Adrenal gland (tissue), 12 donors: ENCODE measurements around the gene SCO2. TPM values are rescaled to one million over a fixed set of nuclear protein-coding genes. Genes with fewer than 3 reads are reported as not detected.

Experiments used
- DNase-seq, 7 donors: peaks; one replicate each; pipeline ENCODE4 v3.0.0-alpha.2; 2019 to 2020
- H3K27ac ChIP-seq, 5 donors: fragments of 200-600 bp; sonication (generic) in 4 of 5; 1 replicate in 3 of 5; 2 replicates in 2 of 5; pipeline versions ENCODE4 v1.5.1 to v1.8.0; 2016 to 2020; ENCODE audit warnings: mild to moderate bottlenecking in 1 of 5
- H3K27me3 ChIP-seq: fragments of 200-600 bp; 2 replicates; pipeline ENCODE4 v1.8.0; 2021
- H3K36me3 ChIP-seq, 2 donors: fragments of 200-600 bp; replicated peaks in 1 of 2; 1 replicate in 1 of 2; 2 replicates in 1 of 2; pipeline versions ENCODE4 v1.5.1 to v1.8.0; 2018 to 2022
- H3K4me1 ChIP-seq, 2 donors: fragments of 200-600 bp; replicated peaks in 1 of 2; 1 replicate in 1 of 2; 2 replicates in 1 of 2; pipeline versions ENCODE4 v1.5.1 to v1.8.0; 2018 to 2021
- H3K4me3 ChIP-seq, 4 donors: fragments of 200-600 bp; sonication (generic) in 3 of 4; one replicate each; pipeline ENCODE4 v1.5.1; 2016 to 2018
- H3K9me3 ChIP-seq, 3 donors: fragments of 200-600 bp; sonication (generic) in 1 of 3; replicated peaks in 1 of 3; 1 replicate in 2 of 3; 2 replicates in 1 of 3; pipeline versions ENCODE4 v1.5.1 to v1.8.0; 2016 to 2021
- CTCF ChIP-seq, 6 experiments: fragments of 450-650 bp in 4 of 6; fragments of 200-600 bp in 2 of 6; sonication (generic) in 1 of 6; IDR thresholded peaks; 1 replicate in 5 of 6; 2 replicates in 1 of 6; pipeline versions ENCODE4 v1.5.1 to v1.8.0; 2016 to 2021; ENCODE audit warnings: antibody characterized with exemption in 6 of 6, mild to moderate bottlenecking in 2 of 6, moderate library complexity in 1 of 6
- POLR2A ChIP-seq, 2 donors: fragments of 450-650 bp; IDR thresholded peaks; one replicate each; pipeline ENCODE4 v1.6.1; 2017; ENCODE audit warnings: antibody characterized with exemption in 2 of 2, mild to moderate bottlenecking in 2 of 2, moderate library complexity in 1 of 2
- WGBS, 4 donors: extraction: QIAGEN DNeasy Blood & Tissue Kit in 2 of 4; methylation state at CpG; one replicate each; pipeline versions ENCODE4 v1.1.5 to v1.1.7; 2013 to 2017; 5-methylcytosine and 5-hydroxymethylcytosine counted together
- intact Hi-C, 2 donors: fragments of 100-400 bp; cut with DNase I; formaldehyde crosslinking; loops; one replicate each; pipeline versions ENCODE4 v1.14.1 to v1.15.0; 2022 to 2023
- polyA plus RNA-seq, 3 donors: library from polyadenylated mRNA; stranded (reverse); fragments of 200-250 nt in 2 of 3; fragments of 350-450 nt in 1 of 3; fragmentation: Illumina TruSeq in 1 of 3; extraction: RNeasy Lipid Tissue Mini Kit (QIAGEN cat#74804) in 1 of 3; gene quantifications; one replicate each; pipeline ENCODE4 v1.2.3, GENCODE V29; 2013 to 2014
- total RNA-seq, 9 donors: library from RNA; depleted of rRNA in 4 of 9; stranded (reverse); fragments of >200 nt in 4 of 9; fragments of 120-200 nt in 1 of 9; fragmentation: NEBNext Ultra II Directional in 1 of 9; extraction: Animal tissue kit (Norgen Biotek cat#: 25700) in 1 of 9; gene quantifications; one replicate each; pipeline versions ENCODE4 v1.1.0 to v1.2.4, GENCODE V29; 2013 to 2023
- donor health status: healthy with polysubstance abuse.
- donor health status: Bipolar disorder and iron deficiency.
- donor health status: DM: yes; HTN: yes; CAD: no.
- donor health status: DM: no; HTN: no; CAD: no.
- donor health status: DM: no; HTN: no; CAD: no.
- donor health status: DM: yes; HTN: yes; CAD: no.

Gene SCO2
- total and polyA plus RNA-seq, 12 donors = 0.78 to 7.8 (median 1.7) TPM; not detected in 3

DNA sequence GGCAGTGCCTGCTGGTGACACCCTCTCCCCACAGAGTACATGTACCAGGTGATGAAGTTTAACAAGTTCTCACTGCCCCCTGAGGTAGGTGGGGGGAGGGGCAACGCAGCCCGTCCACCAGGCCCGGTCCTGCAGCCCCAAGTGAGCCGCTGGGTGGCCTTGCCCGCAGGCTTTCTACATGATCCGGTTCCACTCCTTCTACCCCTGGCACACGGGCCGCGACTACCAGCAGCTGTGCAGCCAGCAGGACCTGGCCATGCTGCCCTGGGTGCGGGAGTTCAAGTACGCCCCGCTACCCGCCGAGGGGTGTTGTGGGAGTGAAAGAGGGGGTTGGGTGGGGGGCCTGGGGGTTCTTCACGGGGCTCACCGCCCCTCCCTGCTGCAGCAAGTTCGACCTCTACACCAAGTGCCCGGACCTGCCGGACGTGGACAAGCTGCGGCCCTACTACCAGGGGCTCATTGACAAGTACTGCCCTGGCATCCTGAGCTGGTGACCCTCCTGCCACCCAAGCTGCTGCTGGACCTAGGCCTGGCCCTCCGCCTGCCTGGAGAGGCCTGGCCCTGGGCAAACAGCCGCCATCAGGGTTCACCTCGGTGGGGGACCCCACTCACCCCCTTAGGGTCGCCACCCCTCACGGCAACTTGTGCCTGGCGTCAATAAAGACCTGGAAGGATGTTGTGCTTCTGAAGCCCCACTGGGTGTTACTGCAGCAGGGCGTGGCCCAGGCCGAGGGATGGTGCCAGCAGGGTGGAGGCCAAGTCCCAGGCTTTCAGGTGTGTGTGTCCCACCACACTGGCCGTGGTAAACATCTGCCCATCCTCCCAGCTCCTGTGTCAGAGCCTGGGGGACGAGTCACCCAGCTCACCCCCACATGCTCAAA lies 35.8 kb downstream of the SCO2 start:
- no peaks in the 10 kb centered on the region for H3K4me1 ChIP-seq
- intact Hi-C loops = no loop called here
- no peak for TF ChIP-seq POLR2A (IDR thresholded peaks at IDR 0.05)
- no peak for TF ChIP-seq CTCF (IDR thresholded peaks at IDR 0.05)
- H3K36me3 ChIP-seq = no peaks in the 10 kb centered on the region
- H3K27me3 ChIP-seq = no peaks in the 10 kb centered on the region
- WGBS, 4 donors = 62 to 83% (median 74%) methylated on average over 4 to 31 of the region's 31 CpGs
- no peak overlapping the region for H3K27ac ChIP-seq
- no peak overlapping the region for H3K4me3 ChIP-seq
- no peaks in the 10 kb centered on the region for H3K9me3 ChIP-seq
- no peak for DNase-seq

DNA sequence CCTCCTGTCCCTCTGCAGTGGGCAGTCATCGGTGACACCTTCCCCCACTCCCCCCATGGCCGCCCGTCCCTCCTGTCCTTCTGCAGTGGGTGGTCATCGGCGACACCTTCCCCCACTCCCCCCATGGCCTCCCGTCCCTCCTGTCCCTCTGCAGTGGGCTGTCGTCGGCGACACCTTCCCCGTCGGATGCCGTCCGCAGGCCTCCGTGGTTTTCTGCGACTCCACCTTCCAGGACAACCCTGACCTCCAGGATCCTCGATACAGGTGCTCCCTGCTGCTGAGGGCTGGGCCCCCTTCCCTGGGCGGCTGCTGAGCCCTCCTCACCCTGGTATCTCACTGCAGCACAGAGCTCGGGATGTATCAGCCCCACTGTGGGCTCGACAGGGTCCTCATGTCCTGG lies 36.5 kb downstream of the SCO2 start:
- intact Hi-C loops = no loop called here
- H3K27me3 ChIP-seq = no peaks in the 10 kb centered on the region
- TF ChIP-seq POLR2A (IDR thresholded peaks at IDR 0.05) (no peak), CTCF (IDR thresholded peaks at IDR 0.05) (no peak)
- no peaks in the 10 kb centered on the region for H3K36me3 ChIP-seq
- no peaks in the 10 kb centered on the region for H3K4me1 ChIP-seq
- H3K27ac ChIP-seq = no peak overlapping the region
- WGBS, 4 donors = 68 to 77% (median 75%) methylated on average over 16 to 19 of the region's 19 CpGs
- DNase-seq = no peak
- H3K4me3 ChIP-seq = no peak overlapping the region
- H3K9me3 ChIP-seq = no peaks in the 10 kb centered on the region

DNA sequence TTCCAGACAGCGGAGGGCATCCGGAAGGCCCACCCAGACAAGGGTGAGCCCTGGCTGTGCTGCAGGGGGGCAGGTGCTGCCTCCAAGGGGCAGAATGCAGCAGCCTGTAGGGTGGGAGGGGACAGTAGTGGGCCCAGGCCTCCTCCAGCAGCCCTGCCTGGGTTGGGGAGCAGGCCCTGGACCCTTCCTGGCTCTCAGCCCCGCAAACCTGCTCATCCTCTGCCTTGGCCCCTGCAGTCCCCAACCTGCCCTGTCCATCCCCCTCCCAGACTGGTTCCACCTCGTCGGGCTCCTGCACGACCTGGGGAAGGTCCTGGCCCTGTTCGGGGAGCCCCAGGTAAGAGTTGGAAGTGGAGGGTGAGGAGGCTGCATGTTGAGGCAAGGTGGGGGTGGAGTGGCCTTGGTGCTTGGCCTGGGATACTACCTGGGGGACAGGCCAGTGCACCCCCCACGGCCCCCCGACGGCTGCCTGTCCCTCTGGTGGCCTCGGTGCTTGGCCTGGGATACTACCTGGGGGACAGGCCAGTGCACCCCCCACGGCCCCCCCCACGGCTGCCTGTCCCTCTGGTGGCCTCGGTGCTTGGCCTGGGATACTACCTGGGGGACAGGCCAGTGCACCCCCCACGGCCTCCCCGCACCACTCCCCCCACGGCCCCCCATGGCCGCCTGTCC lies 37.3 kb downstream of the SCO2 start:
- intact Hi-C loops = no loop called here
- H3K27me3 ChIP-seq = peaks cover 4% of the 10 kb centered on the region
- TF ChIP-seq POLR2A (IDR thresholded peaks at IDR 0.05) (no peak), CTCF (IDR thresholded peaks at IDR 0.05) (no peak)
- 0 to 90% (median 81%) methylated on average over 1 to 14 of the region's 18 CpGs for WGBS, 4 donors
- no peaks in the 10 kb centered on the region for H3K9me3 ChIP-seq
- no peak overlapping the region for H3K27ac ChIP-seq
- DNase-seq = no peak
- no peaks in the 10 kb centered on the region for H3K4me1 ChIP-seq
- H3K36me3 ChIP-seq = no peaks in the 10 kb centered on the region
- H3K4me3 ChIP-seq = no peak overlapping the region

GRCh38 chr22:50487290-50488005 lies 38.0 kb downstream of the SCO2 start:
- Histone ChIP-seq H3K36me3 (no peaks in the 10 kb centered on the region), H3K27ac (no peak overlapping the region), H3K27me3 (peaks cover 11% of the 10 kb centered on the region), H3K4me3 (no peak overlapping the region), H3K4me1 (no peaks in the 10 kb centered on the region), H3K9me3 (no peaks in the 10 kb centered on the region)
- WGBS, 4 donors = 82 to 90% (median 84%) methylated on average over 16 to 23 of the region's 23 CpGs
- DNase-seq = no peak
- TF ChIP-seq POLR2A (IDR thresholded peaks at IDR 0.05) (no peak), CTCF (IDR thresholded peaks at IDR 0.05) (no peak)
- intact Hi-C loops = no loop called here
